Activated T-helper 1 cell treated with Interleukin-2 at 50 U/mL for 16 hours (primary cell): ENCODE measurements around the gene GNPAT.

ENCODE experiments used
- DNase-seq: peaks from one replicate; pipeline ENCODE4 v3.0.0-alpha.2; 2020; ENCODE audit warnings: low read depth

GNPAT gene

DNA sequence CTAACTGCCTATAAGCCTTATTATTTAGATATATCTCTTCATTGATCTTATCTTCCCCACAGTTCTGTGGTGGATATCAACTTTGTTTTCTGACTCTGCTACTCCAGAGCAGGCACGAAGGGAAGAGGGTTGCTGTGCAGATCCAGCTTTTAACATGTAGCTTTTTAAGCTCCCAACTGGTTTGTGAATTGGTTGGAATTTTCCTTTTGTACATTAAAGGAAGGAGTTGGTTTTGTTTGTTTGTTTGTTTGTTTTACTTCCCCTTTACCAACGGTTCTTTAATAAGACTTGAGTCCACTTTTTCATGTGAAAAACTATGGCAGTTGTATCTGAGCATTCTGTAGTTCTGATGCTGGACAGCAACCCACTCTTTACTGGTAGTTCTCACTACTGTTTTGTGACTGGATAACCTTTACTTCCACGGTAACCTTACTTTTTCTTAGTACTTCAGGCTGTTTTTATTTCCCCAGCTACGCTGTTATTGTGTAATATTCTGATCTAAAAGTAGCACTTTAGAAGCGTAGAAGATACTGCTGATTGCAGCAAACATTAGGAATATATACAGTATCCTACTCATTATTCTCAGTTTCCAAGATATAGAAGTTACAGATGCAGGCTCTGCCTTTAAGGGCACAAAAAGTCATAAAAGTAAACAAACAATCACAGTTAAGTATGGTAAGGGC lies 1.6 kb downstream of the GNPAT start:
- no peak for DNase-seq

GRCh38 chr1:231248778-231249177 lies 7.8 kb downstream of the GNPAT start:
- no peak for DNase-seq

DNA sequence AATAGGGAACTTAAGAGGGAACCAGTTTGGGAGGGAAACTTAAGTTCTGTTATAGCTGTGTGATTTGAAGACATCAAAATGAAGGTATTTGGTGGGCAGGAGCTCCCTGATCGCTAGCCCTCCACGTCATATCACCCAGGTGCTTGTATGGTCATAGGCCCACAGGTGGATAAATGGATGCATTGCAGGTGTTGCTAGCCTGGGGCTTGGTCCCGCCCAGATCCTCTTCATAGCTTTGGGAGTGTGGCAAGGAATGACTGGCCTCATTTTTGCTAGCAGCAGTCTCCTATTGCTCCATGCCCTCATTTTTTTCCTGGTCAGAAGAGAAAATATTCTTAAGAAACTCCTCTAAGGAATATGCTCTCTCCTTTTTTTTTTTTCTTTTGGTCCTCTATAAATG lies 11.3 kb downstream of the GNPAT start:
- no peak for DNase-seq

DNA sequence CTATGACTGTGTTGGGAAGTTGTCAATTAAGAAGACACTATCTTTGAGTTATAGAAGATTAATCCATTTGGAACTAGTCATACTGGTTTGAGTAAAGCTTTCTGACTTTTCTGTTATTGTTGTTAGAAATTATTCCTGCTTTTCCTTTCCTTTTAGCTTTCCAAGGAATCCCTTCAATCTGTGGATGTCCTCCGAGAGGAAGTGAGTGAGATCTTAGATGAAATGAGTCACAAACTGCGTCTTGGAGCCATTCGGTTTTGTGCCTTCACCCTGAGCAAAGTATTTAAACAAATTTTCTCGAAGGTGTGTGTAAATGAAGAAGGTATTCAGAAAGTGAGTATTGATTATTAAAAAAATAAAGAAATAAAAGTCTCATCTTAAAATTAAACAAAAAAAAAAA lies 19.3 kb downstream of the GNPAT start:
- no peak for DNase-seq

DNA sequence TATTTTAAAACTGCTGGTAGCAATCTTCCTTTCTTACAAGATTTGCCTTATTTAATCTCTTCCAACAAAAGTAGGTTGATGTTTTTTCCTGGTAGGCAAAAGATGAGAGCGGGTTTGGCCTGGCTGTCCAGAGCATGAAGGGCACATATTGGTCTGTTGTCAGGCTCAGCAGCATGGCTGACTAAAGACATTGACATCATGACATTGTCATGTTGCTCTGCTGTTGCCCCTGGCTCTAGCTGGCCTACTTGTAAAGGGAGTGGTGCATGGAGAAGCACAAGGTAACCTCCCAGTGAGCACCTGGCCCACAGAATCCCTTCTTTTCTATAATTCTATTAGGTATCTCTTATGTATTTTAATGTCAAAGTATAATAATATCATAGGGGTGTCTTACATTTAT lies 23.6 kb downstream of the GNPAT start:
- DNase-seq: no peak

GRCh38 chr1:231265379-231265778 lies 24.4 kb downstream of the GNPAT start:
- DNase-seq: no peak

DNA sequence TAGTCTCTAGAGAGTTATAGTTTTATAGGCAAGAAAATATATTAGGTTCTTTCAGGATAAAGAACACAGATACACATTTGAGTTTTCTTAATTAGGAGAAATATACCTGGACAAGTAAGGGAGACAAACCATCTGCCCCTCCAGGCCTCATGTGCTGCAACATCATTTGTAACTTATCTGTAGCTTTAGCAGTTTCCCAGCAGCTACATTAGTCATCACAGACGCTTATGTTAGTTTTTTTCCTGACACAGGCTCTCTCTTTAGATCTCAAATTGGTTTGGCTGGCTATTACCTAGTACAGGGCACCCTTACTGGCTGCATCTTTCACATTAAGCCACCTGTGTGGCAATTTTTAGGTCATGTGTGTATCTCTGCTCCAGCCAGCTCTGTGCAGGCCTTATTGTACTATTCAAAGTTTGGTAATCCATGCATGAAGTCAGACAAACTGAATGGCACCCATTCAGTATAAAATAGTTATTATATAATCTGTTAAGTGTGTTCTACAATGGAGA lies 25.9 kb downstream of the GNPAT start:
- no peak for DNase-seq

- DNase-seq: no peak
Observed at GRCh38 chr1:231272173-231272572, 31.2 kb downstream of the GNPAT start.

DNA sequence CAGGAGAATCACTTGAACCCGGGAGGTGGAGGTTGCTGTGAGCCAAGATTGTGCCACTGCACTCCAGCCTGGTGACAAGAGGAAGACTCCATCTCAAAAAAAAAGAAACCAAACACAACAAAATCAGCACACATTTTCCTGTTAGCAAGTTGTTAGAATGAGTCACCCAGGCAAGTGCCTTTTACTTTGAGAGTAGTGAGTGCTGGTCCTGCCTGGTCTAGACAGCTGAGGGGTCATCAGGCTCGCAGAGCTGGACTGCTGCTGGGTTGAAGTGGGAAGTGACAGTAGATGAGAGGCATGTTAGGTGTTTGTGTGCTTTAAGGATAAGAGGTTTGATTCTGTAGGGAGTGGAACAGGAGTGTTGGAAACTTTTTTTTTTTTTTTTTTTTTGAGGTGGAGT lies 31.9 kb downstream of the GNPAT start:
- DNase-seq: no peak

DNA sequence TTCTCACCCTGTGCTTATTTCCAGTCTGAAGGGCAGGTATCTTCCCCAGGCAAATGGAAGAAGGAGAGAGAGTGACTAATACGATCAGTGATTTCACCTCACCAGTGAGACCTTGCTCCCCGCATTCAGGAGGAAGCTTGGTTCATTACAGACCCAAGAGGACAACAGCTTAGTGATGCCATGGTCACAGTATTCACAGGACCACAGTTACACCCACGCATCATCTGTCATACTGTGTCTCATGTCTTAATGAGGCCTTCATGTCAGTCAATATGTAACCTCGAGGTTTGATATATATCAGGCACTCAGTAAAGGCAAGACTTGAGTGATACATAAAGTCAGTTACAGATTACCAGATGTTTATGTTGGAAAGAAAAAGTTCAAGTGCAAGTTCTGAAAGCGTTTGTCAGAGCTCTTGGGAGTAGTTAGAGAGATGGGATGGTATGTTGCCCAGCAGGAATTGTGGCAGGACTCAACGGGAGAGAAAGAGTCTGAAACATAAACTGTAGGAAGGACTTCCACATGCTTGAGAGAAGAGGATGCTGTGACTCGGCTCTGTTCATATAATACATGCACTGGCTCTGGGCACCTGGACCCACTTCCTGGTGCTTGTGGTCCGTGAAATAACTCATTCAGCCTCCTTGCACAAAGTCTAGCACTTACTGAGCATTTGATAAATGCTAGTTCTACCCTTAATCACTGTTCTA lies 33.3 kb downstream of the GNPAT start:
- DNase-seq: no peak

DNA sequence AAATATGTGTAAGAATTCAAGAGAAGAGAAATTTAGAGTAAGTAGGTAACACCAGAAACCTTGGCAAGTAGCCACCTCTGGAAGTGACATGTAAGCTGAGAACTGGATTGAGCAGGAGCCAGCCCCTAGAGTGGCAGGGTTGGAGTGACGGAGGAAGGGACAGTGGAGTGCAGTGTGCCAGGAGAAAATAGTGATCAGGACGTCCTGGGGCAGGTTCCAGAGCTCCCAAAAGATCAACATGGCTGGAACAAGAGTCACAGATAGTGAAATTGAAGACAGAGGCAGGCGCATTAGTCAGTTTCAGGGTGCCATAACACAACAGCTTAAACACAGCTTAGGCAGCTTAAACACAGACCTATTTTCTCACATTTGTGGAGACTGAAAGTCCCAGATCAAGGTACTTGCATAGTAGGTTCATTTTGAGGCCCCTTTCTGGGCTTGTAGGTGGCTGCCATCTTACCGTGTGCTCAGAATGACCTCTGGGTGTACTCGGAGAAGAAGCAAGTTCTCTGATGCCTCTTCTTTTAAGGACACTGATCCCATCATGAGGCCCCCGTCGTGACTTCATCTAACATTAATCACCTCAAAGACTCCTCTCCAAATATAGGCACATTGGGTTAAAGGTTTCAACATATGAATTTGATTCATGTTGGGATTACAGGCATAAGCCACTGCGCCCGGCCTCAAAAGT lies 37.2 kb downstream of the GNPAT start:
- no peak for DNase-seq

DNA sequence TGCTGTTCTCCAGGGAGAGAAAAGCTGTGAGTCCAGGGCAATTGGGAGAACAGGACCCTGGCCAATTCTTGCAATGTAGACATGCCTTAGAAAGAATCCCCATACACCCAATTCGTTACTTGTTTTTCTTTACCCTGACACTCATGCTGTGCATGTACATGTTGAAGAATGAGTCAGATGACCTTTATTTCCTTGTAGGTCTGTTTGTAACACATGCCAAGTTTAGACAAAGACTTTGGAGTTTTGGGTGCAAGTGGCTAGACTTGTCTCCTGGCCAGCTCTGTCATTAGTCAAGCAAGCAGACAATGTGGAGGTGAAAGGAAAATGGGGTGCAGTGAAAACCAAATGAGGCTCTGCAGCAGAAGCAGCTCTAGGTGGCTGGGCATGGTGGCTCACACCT lies 38.1 kb downstream of the GNPAT start:
- no peak for DNase-seq

DNA sequence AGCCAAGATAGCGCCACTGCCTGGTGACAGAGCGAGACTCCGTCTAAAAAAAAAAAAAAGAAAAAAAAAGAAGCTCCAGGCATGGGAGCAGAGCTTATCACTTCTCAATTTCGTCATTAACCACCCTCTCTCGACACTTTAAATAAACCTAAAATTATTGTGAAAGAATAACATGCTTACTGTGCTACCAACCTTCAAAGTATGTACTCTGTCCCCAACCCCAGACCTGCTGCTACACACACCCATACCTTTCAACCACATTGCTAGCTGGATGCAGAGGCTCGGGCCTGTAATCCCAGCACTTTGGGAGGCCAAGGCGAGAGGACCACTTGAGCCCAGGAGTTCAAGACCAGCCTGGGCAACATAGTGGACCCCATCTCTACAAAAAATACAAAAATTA lies 38.7 kb downstream of the GNPAT start:
- DNase-seq: no peak

DNA sequence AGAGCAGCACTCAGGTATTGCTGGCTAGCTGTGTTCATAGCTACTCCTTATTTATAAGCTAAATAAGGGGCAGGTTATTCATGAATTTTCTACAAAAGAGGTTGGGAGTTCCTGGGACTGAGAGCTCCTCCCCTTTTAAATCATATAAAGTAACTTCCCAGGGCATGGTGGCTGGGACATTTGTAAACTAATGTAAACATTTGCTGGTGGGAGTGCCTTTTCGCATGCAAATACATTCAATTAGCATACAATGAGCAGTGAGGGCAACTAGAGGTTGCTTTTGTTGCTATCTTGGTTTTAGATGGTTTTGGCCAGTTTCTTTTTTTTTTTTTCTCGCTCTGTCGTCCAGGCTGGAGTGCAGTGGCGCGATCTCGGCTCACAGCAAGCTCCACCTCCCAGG lies 43.4 kb downstream of the GNPAT start:
- DNase-seq: no peak

DNA sequence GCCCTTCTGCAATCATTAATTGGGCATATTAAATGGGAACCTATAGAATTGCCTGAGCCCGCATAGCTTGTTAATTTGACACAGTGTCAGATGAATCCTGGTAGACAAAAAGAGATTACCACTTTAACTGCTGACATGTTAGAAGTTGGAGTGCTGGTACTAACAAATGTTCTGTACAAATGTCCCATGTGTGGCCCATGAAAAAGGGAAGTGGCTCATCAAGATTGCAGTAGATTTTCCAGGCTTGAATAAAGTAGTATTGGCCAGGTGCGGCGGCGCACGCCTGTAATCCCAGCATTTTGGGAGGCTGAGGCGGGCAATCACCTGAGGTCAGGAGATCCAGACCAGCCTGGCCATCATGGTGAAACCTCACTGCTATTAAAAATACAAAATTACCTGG lies 45.6 kb downstream of the GNPAT start:
- DNase-seq: no peak

DNA sequence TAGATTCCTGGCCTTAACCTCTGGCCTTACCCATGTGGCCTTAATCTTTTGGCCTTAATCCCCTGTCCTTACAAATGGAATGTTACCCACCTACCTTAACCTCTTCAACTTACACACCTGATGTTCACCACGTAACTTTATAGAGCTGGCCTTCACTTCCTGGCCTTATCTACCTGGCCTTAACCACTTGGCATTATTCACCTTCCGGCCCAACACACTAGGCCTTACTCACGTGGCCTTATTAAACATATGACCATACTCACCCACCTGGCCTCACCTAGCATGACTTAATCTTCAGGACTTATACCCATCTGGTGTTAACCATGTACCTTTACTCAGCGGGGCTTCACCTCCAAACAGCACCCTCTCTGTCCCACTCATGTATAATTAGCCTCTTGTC lies 54.9 kb downstream of the GNPAT start:
- no peak for DNase-seq

DNA sequence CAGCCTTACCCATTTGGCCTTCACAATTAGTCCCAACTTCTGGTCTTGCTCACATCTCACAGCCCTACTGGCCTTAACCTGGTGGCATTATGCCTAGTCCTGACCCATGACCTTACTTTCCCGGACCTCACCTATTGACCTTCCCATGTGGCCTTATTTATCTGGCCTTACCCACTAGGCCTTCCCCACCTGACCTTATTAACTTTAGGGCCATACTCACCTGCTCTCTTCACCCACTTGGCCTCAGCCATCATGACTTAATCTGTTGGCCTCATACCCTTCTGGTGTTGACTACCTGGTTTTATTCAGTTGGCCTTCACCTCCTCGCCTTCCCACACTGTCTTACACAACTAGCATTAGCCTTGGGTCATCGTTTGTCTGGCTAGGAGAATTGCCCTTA lies 61.0 kb downstream of the GNPAT start:
- no peak for DNase-seq

GRCh38 chr1:231310391-231310934 lies 69.5 kb downstream of the GNPAT start:
- no peak for DNase-seq

DNA sequence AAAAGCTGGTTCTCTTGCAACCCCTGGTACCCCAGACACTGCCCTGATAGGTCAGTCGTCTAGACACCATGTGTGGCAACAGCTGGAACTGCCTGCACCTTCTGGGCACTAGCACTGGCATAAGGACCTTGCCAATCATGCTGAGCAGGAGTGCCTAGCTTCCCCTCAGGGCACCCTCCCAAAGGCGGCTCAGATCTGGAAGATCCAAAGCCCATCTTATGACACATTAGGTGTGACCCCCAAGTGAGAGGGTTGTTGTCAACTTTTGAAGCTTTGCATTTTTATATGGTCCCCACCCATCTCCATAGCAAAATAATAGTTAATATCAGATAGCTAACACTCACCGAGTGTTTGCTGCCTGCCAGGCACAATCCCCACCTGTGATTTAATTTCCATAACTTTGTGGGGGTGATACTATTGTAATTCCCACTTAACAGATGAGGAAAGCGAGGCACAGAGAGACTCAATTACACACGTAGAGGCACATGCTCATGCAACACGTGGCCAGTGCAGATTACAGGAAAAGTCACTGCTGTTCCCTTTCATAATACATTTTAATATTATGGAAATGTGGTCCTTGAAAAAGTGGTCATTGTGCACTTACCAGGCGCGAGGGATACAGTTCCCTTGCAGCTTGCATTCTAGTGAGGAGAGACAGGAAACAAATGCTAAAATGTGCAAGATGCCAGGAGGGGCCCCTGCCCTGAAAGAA lies 70.9 kb downstream of the GNPAT start:
- no peak for DNase-seq

- no peak for DNase-seq
Observed at GRCh38 chr1:231312432-231312788, 71.4 kb downstream of the GNPAT start.

- no peak for DNase-seq
Observed at GRCh38 chr1:231313661-231314060, 72.6 kb downstream of the GNPAT start.

GRCh38 chr1:231315887-231316286 lies 74.9 kb downstream of the GNPAT start:
- no peak for DNase-seq
